Endothelial cell of umbilical vein (primary cell): Measurements from ENCODE around the gene FANCC. TPM values are rescaled to one million over a fixed set of nuclear protein-coding genes. Genes with fewer than 3 reads are reported as not detected.

Experiments used
- BruUV-seq: library from RNA; stranded (reverse); fragments of 400-500 nt; replicated peaks from 2 replicates; lab custom pipeline; 2021; lab: Mats Ljungman, UMichigan
- CTCF ChIA-PET: fragments of 300-600, 350-600 bp; sonication (Branson Sonifier 250); formaldehyde crosslinking; loops from one replicate; lab custom pipeline; 2021; ENCODE audit warnings: antibody characterized with exemption, inconsistent platforms; lab: Charles Lee
- POLR2A ChIA-PET: fragments of 300-600, 350-600 bp; sonication (Branson Sonifier 250); formaldehyde crosslinking; loops from one replicate; lab custom pipeline; 2021; ENCODE audit warnings: antibody characterized with exemption, inconsistent platforms; lab: Charles Lee
- DNase-seq: peaks from one replicate; pipeline ENCODE4 v3.0.0-alpha.2; 2011; ENCODE audit warnings: low read depth, low spot score
- FAIRE-seq: peaks from 2 replicates; lab custom pipeline; 2011; peaks lifted over from hg19 to GRCh38; lab: Jason Lieb, UNC
- H2AFZ ChIP-seq: 2 replicates; pipeline ENCODE4 v1.6.0; 2012; ENCODE audit warnings: low read depth, low read length, control low read depth, inconsistent platforms
- H3K27ac ChIP-seq: 2 replicates; pipeline ENCODE4 v1.5.1; 2011; ENCODE audit warnings: low read depth, mild to moderate bottlenecking, control low read depth, low read length, moderate library complexity; ENCODE audit not compliant: insufficient read depth
- H3K27me3 ChIP-seq, 2 experiments: 2 replicates each; pipeline versions ENCODE4 v1.6.0 to v1.6.1; 2011; ENCODE audit warnings: low read length in 2 of 2, mixed read lengths in 1 of 2; ENCODE audit not compliant: control insufficient read depth in 2 of 2, insufficient read depth in 2 of 2
- H3K36me3 ChIP-seq, 2 experiments: 2 replicates in 1 of 2; 3 replicates in 1 of 2; pipeline ENCODE4 v1.5.1; 2011; ENCODE audit warnings: low read length in 2 of 2, mild to moderate bottlenecking in 1 of 2, moderate library complexity in 1 of 2; ENCODE audit not compliant: control insufficient read depth in 2 of 2, insufficient read depth in 2 of 2; ENCODE audit errors: extremely low read depth in 1 of 2
- H3K4me1 ChIP-seq: 3 replicates; pipeline ENCODE4 v1.5.1; 2011; ENCODE audit warnings: mild to moderate bottlenecking, low read length; ENCODE audit not compliant: control insufficient read depth, insufficient read depth; ENCODE audit errors: extremely low read depth
- H3K4me2 ChIP-seq: 2 replicates; pipeline ENCODE4 v1.6.1; 2011; ENCODE audit warnings: low read length, control low read depth, mixed read lengths; ENCODE audit not compliant: insufficient read depth
- H3K4me3 ChIP-seq, 3 experiments: fragments of 200-600 bp in 1 of 3; sonication (generic), shearing (Covaris generic) in 1 of 3; replicated peaks in 1 of 3; 2 replicates each; pipeline ENCODE4 v1.5.1; 2011 to 2016; ENCODE audit warnings: control low read depth in 3 of 3, low read length in 3 of 3, mild to moderate bottlenecking in 2 of 3, inconsistent platforms in 1 of 3, low read depth in 1 of 3, moderate library complexity in 1 of 3; ENCODE audit not compliant: insufficient read depth in 1 of 3
- H3K79me2 ChIP-seq: 2 replicates; pipeline ENCODE4 v1.6.0; 2012; ENCODE audit warnings: low read length, inconsistent platforms; ENCODE audit not compliant: control insufficient read depth, insufficient read depth
- H3K9ac ChIP-seq: replicated peaks from 2 replicates; pipeline ENCODE3; 2011; ENCODE audit warnings: low read length, control low read depth; ENCODE audit not compliant: insufficient read depth; ENCODE audit errors: extremely low read depth
- H3K9me1 ChIP-seq: replicated peaks from 3 replicates; pipeline ENCODE4 v1.6.0; 2011; ENCODE audit warnings: mild to moderate bottlenecking, low read length; ENCODE audit not compliant: control insufficient read depth, insufficient read depth; ENCODE audit errors: extremely low read depth
- H3K9me3 ChIP-seq: replicated peaks from 2 replicates; pipeline ENCODE4 v1.5.1; 2012; ENCODE audit warnings: low read length, inconsistent platforms; ENCODE audit not compliant: control insufficient read depth, insufficient read depth
- H4K20me1 ChIP-seq: replicated peaks from 2 replicates; pipeline ENCODE3; 2011; ENCODE audit warnings: mild to moderate bottlenecking, low read length; ENCODE audit not compliant: control insufficient read depth, insufficient read depth; ENCODE audit errors: extremely low read depth
- EZH2 ChIP-seq: IDR thresholded peaks from 2 replicates; pipeline ENCODE4 v1.6.1; 2012; ENCODE audit warnings: borderline replicate concordance, low read depth, mild to moderate bottlenecking, moderate library complexity, low read length, inconsistent platforms; ENCODE audit not compliant: severe bottlenecking
- FOS ChIP-seq: IDR thresholded peaks from 2 replicates; pipeline ENCODE4 v1.6.1; 2011; ENCODE audit warnings: mild to moderate bottlenecking, low read length, moderate library complexity, borderline replicate concordance; ENCODE audit not compliant: insufficient read depth
- GATA2 ChIP-seq: IDR thresholded peaks from 2 replicates; pipeline ENCODE4 v1.7.0; 2011; ENCODE audit warnings: low read depth, mild to moderate bottlenecking, moderate library complexity, mixed read lengths, low read length; ENCODE audit not compliant: insufficient read length, insufficient read depth
- JUN ChIP-seq: IDR thresholded peaks from 2 replicates; pipeline ENCODE4 v1.6.1; 2011; ENCODE audit warnings: borderline replicate concordance, low read depth; ENCODE audit not compliant: insufficient read length, insufficient read depth
- MYC ChIP-seq: IDR thresholded peaks from one replicate; pipeline ENCODE4 v1.6.1; 2011; ENCODE audit warnings: mild to moderate bottlenecking, low read depth, low read length
- POLR2A ChIP-seq: IDR thresholded peaks from 2 replicates; pipeline ENCODE4 v1.6.1; 2012; ENCODE audit warnings: low read depth, mild to moderate bottlenecking, control low read depth, low read length
- POLR2AphosphoS5 ChIP-seq: IDR thresholded peaks from 2 replicates; pipeline ENCODE4 v1.6.1; 2012; ENCODE audit warnings: low read depth, mild to moderate bottlenecking, control low read depth, low read length, moderate library complexity; ENCODE audit not compliant: insufficient read depth
- dilution Hi-C: fragments of 300-500 bp; cut with MboI; formaldehyde crosslinking; loops from one replicate; pipeline ENCODE4 v1.15.0; 2019; ENCODE audit warnings: low sequenced_read_pairs; ENCODE audit not compliant: extremely low pct_ligation_motif_present
- intact Hi-C: fragments of 100-400 bp; cut with micrococcal nuclease; formaldehyde crosslinking; loops from one replicate; pipeline ENCODE4 v1.10.0; 2022
- polyA plus RNA-seq, 4 experiments: library from polyadenylated mRNA; depleted of rRNA in 3 of 4; stranded (reverse) in 3 of 4; unstranded in 1 of 4; fragments of >200 nt; gene quantifications; 2 replicates each; pipeline versions ENCODE4 v1.2.1 to v1.2.3, GENCODE V29; 2011 to 2012; ENCODE audit warnings: missing spikeins in 1 of 4
- total RNA-seq: library from RNA; stranded (reverse); gene quantifications from 2 replicates; pipeline ENCODE4 v1.2.3, GENCODE V29; 2021
- TF ChIP-seq, protein P1 (sequence below): IDR thresholded peaks from 2 replicates; pipeline ENCODE4 v1.6.1; 2011; ENCODE audit not compliant: insufficient read depth, insufficient read length
- TF ChIP-seq, protein P2 (sequence below), 2 donors: IDR thresholded peaks; 1 replicate in 1 of 2; 2 replicates in 1 of 2; pipeline ENCODE4 v1.5.1; 2011; ENCODE audit warnings: low read length in 2 of 2, mild to moderate bottlenecking in 2 of 2, moderate library complexity in 2 of 2, control low read depth in 1 of 2, inconsistent platforms in 1 of 2, low read depth in 1 of 2; ENCODE audit not compliant: insufficient read depth in 1 of 2; ENCODE audit errors: extremely low read depth in 1 of 2

Gene FANCC
- total and polyA plus RNA-seq, 2 donors (not counting 3 experiments of a cell fraction or from before 2014, with no cell fraction given), result 5.7 to 13.1 TPM

GRCh38 chr9:95096807-95097206, 220.7 kb downstream of the FANCC start:
- TF ChIP-seq MYC (no peak), GATA2 (no peak), POLR2AphosphoS5 (no peak), JUN (no peak), FOS (no peak), EZH2 (no peak), POLR2A (no peak)
- TF ChIP-seq, protein P1, sequence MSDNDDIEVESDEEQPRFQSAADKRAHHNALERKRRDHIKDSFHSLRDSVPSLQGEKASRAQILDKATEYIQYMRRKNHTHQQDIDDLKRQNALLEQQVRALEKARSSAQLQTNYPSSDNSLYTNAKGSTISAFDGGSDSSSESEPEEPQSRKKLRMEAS, result no peak
- TF ChIP-seq, protein P2, sequence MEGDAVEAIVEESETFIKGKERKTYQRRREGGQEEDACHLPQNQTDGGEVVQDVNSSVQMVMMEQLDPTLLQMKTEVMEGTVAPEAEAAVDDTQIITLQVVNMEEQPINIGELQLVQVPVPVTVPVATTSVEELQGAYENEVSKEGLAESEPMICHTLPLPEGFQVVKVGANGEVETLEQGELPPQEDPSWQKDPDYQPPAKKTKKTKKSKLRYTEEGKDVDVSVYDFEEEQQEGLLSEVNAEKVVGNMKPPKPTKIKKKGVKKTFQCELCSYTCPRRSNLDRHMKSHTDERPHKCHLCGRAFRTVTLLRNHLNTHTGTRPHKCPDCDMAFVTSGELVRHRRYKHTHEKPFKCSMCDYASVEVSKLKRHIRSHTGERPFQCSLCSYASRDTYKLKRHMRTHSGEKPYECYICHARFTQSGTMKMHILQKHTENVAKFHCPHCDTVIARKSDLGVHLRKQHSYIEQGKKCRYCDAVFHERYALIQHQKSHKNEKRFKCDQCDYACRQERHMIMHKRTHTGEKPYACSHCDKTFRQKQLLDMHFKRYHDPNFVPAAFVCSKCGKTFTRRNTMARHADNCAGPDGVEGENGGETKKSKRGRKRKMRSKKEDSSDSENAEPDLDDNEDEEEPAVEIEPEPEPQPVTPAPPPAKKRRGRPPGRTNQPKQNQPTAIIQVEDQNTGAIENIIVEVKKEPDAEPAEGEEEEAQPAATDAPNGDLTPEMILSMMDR (IDR thresholded peaks at IDR 0.05; ENCODE audit: extremely low read depth in 1 of 2, insufficient read depth in 1 of 2, low read depth in 1 of 2, low read length in 2 of 2), result no peak
- Histone ChIP-seq H3K79me2 (no peaks in the 10 kb centered on the region), H3K4me1 (peaks cover 6% of the 10 kb centered on the region), H3K4me2 (no peak overlapping the region), H3K9me3 (no peaks in the 10 kb centered on the region), H3K9ac (no peak overlapping the region), H3K27ac (no peak overlapping the region), H3K36me3 (peaks cover 2 to 3% of the 10 kb centered on the region in 2 experiments), H2AFZ (no peak overlapping the region), H4K20me1 (no peaks in the 10 kb centered on the region), H3K9me1 (no peaks in the 10 kb centered on the region), H3K27me3 (no peaks in the 10 kb centered on the region), H3K4me3 (no peak overlapping the region)
- DNase-seq, result no peak
- dilution Hi-C loops, result no loop called here
- no peak for FAIRE-seq
- intact Hi-C loops, result no loop called here
- CTCF ChIA-PET, result interaction anchor here (1.5 kb wide), 1 partner anchor 31 kb away, joined by 3 read pairs; no protein-coding TSS in a partner anchor
- BruUV-seq, result no TSS peak
- POLR2A ChIA-PET, result no interaction called here
